DOHH2 (cell line): ENCODE measurements around the gene DSTYK.

Experiments
- CTCF ChIP-seq: fragments of 200-600 bp; sonication (generic); IDR thresholded peaks from one replicate; pipeline ENCODE4 v1.5.1; 2014; ENCODE audit warnings: antibody characterized with exemption, mild to moderate bottlenecking, low read depth, low read length; ENCODE audit not compliant: poor library complexity, severe bottlenecking
- EZH2phosphoT487 ChIP-seq: fragments of 200-600 bp; sonication (generic); IDR thresholded peaks from 2 replicates; pipeline ENCODE4 v1.6.1; 2017; ENCODE audit warnings: borderline replicate concordance, mild to moderate bottlenecking, antibody characterized with exemption, low read length, moderate library complexity, mixed read lengths

DNA sequence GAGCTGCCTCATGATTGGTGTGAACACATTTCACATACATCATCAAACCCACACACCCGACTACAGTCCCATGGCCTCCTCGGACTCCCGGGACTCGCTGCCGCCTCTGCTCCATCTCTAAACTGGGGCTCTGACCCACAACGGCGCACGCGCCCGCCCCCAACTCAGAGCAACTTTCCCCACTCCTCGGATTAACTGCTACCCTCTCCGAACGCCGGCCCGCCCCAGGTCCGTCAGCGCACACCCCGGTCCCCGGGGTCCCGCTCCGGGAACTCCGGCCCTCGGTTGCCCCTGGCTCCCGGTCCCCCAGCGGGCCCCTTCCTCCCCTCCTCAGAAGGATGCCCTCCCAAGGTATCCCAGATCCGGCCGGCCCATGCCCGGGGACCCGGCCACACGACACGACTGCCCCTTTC, 740 bp downstream of the DSTYK start:
- TF ChIP-seq CTCF (no peak), EZH2phosphoT487 (no peak)
